Astrocyte of the hippocampus (primary cell): ENCODE measurements around the gene FGD3.

Experiments used
- DNase-seq: peaks from one replicate; pipeline ENCODE4 v3.0.0; 2011; ENCODE audit warnings: low read depth, low spot score

The FGD3 gene

DNA sequence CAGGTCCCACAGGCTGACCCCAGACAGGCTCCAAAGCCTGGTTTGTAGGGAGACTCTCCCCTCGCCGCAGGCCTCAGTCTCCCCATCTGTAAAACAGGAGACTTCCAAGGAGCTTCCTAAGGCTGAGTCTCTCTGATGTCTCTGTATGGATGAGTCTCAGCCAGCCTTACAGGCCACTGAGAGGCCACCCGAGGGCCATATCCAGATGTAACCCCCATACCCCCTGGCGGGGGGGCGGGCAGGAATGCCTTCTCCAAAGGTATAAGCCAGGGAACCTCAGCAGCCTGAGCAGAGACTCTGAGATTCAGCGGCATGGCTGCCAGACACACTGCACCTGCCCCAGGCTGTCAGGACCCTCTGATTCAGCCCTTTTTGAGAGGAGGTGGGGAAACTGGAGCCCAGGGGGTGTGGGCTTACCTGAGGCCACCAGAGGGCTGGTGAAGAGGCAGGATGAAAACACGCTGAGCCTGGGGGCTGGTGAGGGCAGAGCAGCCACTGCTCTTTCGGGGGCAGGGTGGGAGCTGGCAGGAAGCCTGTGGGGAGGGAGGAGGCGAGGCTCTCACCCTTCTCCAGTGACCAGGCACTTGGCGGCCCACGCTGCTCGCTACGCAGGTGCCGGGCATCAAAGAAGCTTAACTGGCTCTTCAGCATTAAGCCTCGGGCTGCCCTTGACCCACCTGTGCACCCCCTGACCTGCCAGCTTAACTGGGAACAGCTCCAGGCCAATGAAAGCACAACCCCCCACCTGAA, 105.6 kb downstream of the FGD3 start:
- DNase-seq: no peak

DNA sequence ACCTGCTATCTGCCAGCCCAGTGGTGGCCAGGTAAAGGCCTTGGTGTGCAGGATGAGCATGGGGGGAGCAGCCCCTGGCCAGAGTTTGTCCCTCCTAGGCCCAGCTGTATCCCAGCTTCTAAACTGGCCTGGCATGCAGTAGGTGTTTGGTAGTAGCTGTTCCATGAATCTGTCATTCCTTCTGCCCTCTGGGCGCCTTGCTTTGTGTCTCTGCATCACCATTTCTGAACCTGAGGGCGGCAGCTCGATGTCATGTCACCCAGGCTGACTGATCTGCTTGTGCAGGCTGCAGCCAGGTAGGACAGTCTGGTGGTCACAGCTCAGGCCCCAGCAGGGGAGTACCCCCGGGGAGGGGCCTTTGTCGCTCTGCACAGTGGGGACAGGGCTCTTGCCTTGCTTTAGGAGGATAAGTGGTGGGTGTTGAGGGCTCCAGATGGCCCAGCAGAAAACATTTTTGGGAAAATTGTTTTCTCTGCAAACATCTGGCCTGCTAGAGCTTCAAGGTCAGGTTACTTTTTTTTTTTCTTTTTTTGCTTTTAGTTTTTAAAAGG, 106.5 kb downstream of the FGD3 start:
- DNase-seq: no peak

DNA sequence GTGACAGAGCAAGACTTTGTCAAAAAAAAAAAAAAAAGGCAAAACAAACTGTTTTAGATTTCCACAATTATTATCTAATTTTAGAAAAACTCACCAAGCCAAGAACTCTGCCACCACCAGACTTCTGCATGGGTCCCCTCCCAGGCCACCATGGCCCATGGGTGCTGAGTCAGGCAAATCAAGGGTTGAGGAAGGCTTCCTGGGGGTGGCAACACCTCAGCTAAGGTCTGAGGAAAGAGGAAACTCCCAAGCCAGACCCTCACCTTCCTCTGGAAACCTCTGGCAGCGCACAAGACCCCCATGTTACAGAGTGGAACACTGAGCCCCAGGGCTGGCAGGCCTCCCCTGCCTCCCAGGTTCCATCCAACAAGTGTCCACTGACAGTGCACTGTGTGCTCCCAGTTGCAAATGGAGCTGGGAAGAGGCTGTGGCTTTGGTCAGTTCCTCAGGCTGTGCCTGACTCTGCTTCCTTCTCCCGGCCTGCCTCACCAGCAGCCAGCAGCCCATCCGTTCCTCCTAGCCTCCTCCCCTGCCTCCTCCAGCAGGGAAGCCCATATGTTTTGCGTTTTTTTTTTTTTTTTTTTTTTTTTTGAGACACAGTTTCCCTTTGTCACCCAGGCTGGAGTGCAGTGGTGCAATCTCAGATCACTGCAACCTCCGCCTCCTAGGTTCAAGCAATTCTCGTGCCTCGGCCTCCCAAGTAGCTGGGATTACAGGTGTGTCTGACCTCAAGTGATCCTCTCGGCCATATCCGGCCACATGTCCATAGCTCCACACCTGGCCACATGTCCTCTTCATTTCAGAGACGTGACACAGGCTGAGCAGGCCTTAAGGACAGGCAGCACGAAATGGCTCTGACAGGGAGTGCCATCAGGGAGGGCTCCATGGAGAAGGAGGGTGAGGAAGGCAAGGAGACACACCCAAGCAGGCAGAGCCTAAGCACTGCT, 107.7 kb downstream of the FGD3 start:
- DNase-seq: no peak

DNA sequence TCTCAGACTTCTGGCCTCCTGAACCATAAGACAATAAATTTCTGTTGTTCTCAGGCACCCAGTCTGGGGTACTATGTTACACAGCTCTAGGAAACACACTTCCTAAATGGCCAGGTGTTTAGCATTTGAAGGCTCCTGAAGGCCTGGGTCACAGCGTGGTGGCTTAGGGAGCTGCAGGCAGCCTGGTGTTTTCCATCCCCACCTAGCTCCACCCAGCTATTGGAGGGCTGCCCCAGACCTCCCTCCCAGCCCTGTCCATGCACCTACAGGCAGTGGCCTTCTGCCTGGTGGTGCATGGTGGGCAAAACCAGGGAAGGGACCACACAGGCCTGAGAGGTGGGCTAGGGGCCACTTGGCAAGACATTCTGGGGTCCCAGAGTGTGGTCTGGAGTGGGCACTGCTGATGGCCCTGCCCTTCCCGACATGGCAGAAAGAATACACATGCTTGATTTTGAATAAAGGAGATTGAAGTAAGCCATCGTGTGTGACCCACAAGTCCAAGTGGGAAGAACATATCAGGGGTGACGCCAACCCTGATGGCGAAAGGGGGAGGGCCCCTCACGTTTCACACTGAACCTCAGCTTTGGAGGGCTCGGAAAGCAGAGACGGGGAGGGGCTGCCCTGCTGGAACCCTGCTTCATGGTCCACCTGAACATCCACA, 109.8 kb downstream of the FGD3 start:
- no peak for DNase-seq

DNA sequence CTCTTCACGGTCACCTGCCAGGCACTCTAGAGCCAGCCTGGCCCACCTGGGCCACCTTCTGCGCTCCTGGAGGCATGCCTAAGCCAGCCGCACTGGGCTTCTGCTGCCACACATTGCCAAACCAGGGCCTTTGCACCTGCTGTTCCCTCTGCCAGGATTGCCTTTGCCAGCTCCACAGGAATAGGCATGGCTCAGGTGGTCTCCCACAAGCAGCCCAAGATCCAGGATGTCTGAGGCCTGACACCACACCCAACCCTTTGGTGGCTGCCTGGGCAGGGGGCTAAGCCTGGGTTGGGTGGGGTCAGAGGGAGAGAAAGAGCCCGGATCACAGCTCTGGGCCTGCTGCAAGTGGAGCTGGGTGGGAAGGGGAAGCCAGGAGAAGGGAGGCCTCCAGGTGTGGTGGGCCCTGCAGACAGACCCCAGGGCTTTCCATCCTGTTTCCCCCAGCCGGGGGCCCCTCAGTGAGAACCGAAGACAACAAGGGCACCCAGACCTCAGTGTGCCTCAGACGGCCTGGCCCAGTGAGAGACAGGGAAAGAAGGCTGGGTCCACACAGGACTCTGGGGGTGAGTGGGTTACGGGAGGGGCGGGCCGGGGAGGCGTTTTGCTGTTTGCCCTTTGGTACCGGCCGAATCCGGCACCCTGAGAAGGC, 110.5 kb downstream of the FGD3 start:
- no peak for DNase-seq

DNA sequence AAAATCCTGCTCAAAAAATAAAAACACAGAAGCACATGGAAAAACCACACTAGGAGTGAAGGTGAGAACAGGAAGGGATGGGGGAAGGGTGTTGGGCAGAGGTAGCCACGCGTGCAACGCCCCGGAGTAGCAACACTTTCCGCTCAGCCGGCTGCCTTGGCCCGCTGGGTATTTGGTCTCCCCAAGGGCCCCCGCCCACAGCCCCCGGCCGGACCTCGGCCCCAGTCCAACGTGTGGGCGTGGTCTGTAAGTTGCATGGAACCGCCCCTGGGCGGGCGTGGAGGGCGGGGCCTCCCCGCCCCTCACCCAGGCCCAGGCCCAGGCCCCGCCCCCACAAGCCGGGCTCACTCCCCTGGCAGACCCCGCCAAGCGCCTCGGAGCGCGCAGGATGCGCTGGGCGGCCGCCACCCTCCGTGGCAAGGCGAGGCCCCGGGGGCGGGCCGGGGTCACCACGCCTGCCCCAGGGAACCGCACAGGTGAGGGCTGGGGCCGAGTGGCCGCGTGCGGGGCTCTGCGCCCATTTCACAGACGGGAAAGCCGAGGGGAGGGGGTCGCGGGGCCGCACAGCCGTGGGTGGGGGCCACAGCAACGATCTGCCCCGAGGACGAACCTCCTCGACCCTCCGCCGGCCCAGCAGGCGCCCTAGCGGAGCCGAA, 111.2 kb downstream of the FGD3 start, which contains the start of gene SUSD3:
Gene SUSD3, plus strand, starts transcription at position 347 of the 656 bp plus-strand sequence. Its CDS starts 42 bp downstream, at position 389.
- peak; percentile 64 for DNase-seq

DNA sequence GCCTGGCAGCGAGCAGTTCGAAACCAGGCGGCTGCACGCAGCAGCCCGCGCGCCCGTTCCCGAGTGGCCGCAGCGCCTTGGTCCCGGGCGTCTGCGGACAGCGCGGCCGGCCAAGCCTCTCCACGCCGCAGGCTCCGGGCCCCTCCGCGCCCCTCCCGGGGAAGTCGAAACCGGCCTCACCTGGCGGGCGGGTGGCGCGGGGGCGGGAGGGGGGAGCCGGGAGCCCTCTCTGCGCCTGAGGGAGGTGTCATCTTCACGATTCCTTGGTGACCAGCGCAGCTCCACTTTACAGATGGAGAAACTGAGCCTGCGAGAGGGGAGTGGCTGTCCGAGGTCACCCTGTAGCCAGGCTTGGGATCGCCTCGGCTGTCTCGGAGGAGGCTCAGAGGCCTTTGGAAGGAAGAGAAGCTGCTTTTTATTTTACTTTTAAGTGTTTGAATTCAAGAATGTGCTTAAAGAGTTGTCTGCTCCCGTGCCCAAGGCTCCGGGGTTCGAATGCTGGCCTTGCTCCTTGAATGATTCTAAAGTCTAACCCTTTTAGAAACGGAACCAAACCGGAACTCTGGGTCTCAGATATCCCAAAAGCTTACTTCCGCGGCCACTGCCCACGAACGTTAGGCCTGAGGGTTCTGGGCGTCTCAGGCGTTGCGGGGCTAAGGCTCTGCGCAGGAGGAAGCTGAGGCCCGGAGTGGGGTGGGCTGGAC, 111.8 kb downstream of the FGD3 start:
- DNase-seq: no peak

DNA sequence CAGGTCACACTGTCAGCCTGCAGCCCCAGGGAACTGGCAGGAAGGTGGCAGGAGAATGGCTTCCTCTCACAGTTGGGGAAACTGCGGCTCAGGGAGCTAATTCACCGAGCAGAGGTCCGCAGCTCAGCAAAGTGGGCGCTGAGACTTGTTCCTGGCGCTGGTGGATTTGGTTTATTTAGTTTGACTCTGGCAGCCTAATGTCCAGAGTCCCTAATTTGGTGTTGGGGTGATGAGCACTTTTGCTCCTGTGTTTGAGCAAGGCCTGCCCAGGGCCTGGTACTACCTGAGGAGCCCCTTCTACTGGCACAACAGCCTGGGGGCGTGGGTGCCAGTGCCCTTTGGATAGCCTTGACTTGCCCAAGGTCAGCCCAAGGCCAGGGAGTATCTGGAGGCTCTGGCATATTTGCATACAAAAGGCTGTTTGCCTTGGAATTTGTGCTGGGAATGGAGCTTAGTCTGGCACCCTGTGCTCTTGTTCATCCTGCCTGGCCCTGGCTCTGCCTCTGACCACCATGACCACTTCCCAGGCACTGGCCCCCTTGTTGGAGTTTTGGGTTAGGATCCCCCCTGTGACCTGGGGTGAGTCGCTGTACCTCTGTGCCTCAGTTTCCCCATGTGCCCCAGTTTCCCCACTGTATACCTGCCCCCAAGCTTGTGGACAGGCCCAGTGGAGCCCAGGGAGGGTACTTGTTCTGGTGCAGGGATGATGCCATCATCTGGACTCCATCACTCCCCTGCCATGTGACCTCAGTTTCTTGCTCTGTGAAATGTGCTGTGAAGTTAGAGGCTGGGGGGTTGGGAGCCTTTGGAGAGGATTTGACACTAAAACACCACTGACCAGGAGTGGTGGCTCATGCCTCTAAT, 112.6 kb downstream of the FGD3 start:
- no peak for DNase-seq

DNA sequence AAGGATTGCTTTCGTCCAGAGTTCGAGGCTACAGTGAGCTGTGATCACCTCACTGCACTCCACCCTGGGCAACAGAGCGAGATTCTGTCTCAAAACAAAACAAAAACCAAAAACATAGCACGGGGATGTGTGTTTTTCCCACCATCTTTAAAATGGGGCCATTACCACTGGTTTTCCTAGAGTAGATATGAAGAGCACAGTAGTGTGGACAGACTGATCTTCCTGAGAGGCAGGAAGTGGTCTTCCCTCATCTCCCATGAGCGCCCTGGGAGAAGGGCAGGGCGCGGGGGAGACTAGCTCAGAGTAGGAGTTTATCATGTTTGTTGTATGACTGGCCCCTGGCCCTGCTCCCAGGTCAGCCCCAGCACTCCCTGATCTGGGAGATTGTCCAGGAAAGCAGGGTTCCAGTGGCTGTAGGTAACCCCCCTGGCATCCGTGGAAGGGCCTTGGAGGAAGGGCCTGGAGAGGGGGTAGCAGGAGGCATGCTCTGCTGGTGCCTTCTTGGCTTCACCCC, 113.5 kb downstream of the FGD3 start:
- peak; percentile 53 for DNase-seq

DNA sequence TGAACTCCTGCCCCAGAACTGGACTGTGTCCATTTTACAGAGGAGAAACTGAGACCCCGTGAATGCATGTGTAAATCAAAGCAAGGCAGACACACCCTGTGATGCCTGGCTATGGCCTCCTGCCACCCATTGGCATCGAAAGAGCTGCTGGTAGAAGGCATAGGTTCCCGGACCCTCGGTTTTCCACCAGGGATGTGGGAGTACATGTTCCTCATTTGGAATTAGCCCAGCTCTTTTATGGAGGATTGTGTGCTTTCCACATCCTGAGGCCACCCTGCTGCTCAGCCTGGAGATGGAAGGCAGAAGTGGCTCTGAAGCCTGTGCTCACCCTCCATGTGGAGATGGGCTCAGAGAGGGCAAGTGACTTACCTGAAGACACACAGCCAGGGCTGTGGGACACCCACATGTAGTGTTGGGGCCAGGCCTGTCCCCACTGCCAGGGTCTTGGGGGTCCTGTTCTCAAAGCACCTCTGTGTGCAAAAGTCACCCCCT, 114.0 kb downstream of the FGD3 start:
- DNase-seq: no peak

DNA sequence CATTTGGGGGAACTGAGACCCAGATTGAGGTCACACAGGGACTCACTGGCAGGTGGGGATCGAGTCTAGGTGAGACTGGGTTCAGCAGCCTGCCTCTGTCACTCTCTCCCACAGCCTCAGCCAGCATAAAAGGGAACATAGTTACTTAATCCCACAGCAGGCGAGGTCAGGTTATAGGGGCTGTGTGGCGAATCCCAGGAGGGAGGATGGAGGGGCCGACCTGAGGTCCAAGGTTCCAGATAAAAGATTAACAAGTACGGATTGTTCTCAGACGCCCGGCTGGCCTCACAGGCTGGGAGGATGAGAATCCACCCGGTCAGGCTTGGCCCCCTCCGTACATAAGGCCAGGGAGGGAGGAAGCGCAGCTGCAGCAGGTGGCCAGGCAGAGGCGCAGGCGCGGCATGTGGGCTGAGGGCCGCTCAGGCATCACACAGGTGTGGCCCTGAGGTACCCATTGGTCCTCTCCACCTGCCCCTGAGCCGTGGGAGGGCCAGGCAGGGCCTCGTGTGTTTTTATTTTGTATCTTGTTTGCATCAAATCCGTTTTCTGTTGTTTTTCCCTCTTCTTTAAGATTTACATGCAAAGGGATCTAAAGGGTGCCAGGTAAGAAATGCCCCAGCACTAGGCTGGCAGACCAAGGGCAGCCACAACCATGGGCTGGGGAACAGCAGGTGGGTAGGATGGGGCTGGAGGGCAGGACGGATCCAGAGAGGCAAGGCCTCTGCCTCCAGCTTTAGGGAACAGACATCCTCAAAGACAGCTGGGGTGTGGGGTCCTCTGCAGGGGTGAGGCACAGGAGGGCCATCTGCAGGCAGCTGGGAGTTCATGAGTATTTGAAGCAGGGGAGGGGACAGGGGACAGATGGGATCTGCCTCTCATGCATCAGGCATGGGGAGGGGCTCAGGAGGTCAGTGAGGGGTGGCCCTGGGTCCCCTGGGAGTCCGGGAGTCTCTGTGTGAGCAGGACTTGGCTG, 114.8 kb downstream of the FGD3 start:
- DNase-seq: no peak

DNA sequence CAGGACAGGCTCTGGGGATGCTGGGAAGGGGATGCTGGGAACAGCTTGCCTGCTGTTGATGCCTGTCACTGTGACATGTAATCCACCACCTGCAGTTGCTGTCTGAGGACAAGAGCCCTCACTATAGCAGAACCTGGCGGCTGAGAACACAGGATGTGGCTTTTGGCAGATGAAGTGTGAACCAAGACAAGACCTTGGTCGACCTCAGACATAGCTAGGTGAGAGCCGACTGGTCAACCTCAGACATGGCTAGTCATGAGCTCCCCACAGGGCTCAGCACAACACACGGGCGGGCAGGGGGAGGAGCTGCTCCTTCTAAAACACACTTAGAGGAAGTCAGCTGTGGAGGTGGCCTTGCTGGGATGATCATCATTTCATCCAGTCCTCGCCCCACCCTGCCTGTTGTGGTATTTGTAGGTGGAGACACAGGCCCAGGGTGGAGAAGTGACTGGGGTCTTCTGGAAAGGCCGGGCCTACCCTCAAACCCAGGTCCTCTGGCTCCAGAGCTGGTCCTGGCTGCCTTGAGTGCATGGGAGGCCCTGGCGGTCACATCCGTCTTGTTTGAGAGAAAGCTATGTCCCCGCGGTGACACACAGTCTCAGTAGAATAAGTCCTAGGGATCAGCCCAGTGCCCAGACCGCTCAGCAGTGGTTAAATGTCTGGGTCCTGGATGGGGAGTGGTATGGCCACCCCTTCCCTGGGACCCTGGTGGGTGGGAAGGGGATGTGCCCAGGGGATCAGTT, 117.2 kb downstream of the FGD3 start:
- no peak for DNase-seq

DNA sequence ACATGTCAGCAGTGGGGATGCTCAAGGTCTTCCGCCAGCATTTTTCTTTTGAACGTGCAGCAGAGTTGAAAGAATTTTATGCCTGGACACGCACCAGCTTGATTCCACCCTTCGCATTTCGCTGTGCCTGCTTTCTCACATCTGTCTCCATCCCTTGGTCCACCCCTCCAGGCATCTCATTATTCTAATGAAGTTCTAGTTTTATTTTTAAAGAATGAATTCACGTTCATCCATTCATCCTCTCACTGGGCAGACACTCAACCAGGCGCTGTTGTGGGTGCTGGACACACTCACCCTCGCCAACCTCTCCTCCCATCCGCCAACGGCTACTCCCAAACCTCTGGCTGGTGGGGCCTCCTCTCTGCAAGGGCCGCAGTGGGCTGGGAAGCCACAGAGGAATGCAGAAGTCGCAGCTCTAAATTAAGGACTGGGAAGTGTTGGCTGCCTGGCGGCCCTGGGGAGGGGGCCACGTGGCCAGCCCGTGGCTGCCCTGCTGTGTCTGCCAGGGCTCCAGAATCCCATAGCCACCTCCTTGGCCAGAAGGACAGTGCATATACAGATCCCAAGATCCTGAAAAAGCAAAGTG, 117.9 kb downstream of the FGD3 start:
- no peak for DNase-seq

DNA sequence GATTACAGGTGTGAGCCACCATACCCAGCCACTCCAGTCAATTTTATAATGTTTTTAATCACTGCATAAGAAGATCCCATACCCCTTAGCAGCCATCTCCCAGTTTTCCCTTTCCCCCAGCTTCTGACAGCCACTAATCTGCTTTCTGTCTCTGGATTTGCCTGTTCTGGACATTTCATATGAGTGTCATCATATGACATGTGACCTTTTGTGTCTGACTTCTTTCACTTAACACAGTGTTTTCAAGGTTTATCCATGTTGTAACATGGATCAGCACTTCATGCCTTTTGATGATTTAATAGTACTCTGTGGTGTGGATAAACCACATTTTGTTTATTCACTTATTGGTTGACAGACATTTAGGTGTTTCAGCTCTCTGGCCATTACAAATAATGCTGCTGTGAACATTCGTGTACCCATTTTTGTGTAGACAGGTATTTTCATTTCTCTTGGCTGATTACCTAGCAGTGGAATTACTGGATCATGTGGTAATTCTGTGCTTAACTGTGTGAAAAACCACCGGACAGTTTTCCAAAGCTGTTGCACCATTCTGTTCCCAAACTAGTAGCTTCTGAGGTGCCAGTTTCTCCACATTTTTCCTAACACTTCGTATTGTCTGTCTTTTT, 119.8 kb downstream of the FGD3 start:
- DNase-seq: no peak

DNA sequence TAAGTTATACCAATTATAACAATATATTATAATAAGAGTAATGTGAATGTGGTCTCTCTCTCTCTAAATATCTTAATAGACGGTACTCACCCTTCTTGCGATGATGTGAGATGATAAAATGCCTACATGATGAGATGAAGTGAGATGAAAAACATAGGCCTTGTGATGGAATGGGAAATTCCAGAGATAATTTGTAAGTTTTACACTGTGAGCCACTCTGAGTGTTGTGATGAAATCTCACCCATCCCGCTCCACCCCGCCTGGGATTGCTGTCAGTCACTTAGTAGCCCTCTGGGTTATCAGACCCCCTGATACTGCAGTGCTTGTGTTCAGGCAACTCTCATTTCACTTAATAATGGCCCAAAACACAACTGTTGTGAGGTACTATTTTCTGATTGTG, 121.6 kb downstream of the FGD3 start:
- DNase-seq: no peak

DNA sequence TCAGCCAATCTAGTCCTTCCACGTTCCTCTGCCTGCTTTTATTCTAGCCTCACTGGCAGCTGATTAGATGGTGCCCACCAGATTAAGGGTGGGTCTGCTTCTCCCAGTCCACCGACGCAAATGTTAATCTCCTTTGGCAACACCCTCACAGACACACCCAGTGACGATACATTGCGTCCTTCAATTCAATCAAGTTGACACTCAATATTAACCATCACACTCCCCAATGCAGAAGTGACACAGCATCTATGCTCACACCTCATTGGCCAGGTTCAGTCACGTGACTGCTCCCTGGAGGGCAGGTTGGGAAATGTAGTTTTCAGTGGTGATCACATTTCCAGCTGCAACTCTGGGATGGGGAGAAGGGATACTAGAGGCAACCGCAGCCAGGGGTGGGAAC, 124.1 kb downstream of the FGD3 start:
- DNase-seq: no peak
